HG03066 (cell line): Measurements from ENCODE around the gene EVI5L.
"Not testable (repeated sequence)": the region's sequence is repeated elsewhere in the genome, so short reads cannot be mapped to it uniquely, and the experiment has no call there.

Source experiments
- ATAC-seq: cut with Tn5 transposase; IDR thresholded peaks from one replicate; pipeline ENCODE4 v1.9.1; 2021; ENCODE audit warnings: low read depth; ENCODE audit not compliant: unreplicated experiment

Gene EVI5L

DNA sequence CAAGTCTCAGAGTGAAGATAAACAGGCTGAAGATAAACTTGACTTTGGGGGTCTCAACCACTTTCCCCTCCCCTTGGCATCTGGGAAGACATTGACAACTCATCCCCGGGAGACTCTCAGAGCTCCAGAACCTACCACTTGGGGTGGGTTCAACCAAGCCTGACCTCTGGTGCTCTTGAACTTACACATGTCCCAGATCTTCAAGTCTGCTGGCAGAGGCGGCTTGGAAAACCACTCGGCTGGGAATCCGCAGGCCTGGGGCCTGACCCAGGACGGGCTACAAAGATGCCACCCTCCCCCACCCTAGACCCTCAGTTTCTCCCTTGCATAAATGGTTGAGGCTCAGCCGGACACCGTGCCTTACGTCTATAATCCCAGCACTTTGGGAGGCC lies 58.8 kb downstream of the EVI5L start:
- no peak for ATAC-seq

DNA sequence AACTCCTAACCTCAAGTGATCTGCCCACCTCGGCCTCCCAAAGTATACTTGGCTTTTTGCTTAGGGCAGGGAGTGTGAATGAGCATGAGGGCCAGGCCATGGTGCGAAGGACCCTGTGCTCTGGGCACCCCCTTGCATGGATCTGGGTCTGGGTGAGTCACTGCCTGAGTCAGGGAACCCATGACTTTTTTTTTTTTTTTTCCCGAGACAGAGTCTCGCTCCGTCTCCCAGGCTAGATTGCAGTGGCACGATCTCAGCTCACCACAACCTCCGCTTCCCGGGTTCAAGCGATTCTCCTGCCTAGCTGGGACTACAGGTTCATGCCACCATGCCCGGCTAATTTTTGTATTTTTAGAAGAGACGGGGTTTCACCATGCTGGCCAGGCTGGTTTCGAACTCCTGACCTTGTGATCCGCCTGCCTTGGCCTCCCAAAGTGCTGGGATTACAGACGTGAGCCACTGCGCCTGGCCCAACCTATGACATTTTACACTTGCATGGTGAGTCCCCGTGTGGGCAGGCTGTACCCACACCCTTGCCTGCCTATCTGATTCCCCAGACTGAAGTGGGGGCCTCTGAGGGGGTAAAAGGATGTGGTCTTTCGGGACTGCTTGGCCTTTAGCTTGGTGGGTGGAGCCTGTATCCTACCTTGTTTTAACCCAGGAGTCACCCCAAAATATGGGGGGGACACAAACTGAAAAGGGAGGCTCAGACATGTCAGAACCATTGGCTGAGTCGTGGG lies 63.5 kb downstream of the EVI5L start:
- not testable (repeated sequence) for ATAC-seq

DNA sequence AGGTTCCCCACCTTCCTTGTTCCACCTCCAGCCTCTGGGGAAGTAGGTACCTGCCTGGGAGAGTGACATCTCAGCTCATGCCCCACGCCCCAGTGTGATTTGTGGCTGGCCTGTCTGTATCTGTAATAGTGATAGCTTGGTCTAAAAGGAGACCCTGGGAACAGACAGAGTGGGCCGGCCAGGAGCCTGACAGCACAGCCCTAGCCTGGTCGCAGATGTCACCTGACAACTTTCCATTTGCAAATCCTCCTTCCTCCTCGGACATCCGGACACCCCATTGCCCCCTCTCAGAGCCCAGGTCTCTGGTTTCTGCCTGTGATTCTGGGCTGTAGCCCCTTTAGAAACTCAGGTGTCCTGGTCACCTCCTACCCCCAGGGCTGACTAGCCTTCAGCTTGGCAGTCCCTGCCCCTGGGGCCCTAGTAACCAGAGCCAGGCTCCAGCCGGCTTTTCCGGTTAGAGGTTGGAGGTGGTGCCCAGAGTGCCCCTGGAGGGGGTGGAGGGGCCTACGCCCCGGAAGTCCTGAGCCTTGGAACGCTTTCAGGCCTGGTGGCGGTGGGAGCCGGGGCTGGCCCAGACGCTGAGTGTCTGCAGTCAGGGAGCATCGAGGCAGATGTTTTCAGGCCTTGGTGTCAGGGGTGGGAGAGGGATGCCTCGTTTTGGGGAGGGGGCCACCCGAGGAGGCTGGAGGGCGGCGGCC lies 64.7 kb downstream of the EVI5L start:
- no peak for ATAC-seq

DNA sequence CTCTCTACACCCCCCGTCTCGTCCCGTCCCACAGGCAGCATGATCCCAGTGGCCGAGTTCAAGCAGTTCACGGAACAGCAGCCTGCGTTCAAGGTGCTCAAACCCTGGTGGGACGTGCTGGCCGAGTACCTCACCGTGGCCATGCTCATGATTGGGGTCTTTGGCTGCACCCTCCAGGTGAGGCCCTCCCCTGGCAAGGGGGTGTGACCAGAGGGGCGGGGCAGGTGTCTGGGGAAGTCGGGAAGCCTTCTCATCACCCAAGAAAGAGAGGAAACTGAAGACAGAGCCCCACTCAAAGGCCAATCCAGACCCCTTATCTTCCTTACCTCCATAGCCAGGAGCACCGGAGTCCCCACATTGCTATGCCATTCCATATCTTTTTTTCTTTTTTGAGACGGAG lies 65.5 kb downstream of the EVI5L start:
- ATAC-seq: no peak

DNA sequence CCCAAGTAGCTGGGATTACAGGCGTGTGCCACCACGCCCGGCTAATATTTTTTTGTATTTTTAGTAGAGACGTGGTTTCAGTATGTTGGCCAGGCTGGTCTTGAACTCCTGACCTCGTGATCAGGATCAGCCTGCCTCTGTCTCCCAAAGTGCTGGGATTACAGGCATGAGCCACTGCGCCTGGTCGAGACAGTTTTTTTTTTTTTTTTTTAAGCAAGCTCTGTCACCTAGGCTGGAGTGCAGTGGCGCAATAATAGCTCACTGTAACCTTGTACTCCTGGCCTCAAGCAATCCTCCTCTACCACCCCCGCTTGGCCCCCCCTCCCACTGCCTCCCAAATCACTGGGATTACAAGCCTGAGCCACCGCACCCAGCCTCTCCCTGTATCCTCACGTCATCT lies 67.3 kb downstream of the EVI5L start:
- ATAC-seq: no peak

DNA sequence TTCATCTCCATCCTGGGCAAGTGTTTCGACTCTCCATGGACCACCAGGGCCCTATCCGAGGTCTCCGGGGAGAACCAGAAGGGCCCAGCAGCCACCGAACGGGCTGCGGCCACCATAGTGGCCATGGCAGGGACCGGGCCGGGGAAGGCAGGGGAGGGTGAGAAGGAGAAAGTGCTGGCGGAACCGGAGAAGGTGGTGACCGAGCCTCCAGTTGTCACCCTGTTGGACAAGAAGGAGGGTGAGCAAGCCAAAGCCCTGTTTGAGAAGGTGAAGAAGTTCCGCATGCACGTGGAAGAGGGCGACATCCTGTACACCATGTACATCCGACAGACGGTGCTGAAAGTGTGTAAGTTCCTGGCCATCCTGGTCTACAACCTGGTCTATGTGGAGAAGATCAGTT lies 68.9 kb downstream of the EVI5L start:
- ATAC-seq: no peak

DNA sequence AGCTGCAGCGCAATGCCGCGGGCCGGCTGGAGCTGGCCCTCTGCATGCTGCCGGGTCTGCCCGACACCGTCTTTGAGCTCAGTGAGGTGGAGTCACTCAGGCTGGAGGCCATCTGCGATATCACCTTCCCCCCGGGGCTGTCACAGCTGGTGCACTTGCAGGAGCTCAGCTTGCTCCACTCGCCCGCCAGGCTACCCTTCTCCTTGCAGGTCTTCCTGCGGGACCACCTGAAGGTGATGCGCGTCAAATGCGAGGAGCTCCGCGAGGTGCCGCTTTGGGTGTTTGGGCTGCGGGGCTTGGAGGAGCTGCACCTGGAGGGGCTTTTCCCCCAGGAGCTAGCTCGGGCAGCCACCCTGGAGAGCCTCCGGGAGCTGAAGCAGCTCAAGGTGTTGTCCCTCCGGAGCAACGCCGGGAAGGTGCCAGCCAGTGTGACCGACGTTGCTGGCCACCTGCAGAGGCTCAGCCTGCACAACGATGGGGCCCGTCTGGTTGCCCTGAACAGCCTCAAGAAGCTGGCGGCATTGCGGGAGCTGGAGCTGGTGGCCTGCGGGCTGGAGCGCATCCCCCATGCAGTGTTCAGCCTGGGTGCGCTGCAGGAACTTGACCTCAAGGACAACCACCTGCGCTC lies 69.8 kb downstream of the EVI5L start:
- ATAC-seq: no peak

DNA sequence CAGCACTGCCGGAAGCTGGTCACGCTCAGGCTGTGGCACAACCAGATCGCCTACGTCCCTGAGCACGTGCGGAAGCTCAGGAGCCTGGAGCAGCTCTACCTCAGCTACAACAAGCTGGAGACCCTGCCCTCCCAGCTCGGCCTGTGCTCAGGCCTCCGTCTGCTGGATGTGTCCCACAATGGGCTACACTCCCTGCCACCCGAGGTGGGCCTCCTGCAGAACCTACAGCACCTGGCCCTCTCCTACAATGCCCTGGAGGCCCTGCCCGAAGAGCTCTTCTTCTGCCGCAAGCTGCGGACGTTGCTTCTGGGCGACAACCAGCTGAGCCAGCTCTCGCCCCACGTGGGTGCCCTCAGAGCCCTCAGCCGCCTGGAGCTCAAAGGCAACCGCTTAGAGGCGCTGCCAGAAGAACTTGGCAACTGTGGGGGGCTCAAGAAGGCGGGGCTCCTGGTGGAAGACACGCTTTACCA lies 70.4 kb downstream of the EVI5L start:
- ATAC-seq: no peak

DNA sequence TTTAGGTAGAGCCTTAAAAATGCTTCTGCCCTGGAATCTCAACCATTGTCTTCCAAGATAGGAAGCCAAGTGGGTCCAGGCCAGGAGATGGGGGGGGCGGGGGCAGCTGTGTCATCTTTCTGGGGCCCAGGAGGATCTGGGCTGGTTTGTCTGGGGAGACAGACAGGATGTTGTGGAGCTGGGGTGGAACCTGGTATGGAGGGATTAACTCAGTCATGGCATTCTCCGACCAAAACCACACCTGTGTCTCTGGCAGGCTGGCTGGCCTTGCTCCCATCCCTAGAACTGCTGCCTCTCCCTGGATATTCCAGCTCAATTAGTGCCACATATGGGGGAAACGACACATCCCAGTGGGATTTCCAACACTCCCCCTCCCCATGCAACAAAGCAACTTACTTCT lies 70.9 kb downstream of the EVI5L start:
- ATAC-seq: no peak

DNA sequence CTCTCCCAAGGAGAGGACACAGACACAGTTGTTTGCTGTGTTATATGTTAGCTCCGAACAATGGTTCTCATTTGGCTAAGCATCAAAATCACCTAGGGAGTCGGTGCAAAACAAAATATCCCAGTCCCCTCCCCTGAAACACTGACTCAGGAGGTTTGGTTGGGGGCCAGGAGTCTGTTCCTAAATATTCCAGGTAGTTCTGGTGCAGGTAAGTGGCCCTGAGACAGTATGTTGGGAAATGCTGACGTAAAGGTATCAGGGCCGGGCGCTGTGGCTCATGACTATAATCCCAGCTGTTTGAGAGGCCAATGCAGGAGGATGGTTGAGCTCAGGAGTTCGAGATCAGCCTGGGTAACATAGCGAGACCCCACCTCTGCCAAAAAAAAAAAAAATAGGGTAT lies 71.3 kb downstream of the EVI5L start:
- ATAC-seq: no peak

DNA sequence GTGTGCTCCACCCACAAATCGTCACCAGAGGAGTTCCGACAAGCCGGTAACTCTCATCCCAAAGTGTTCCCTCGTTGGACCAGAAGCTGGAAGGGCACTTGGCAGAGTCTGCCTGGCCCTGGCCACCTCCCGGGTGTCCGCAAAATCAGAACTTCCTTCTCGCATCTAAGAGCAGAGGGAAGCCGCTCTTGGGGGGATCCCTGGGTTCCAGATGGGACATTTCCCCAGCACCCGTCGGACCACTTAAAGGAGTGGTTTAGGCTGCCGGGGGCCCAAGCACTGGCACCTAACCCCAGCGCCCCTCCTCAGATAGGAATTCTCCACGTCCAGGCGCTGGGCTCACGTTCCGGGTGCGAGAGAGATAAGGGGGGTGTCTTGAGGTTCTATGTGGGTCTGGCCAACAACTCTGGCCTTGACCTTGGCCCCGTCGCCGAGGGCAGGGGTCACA lies 72.8 kb downstream of the EVI5L start:
- no peak for ATAC-seq

DNA sequence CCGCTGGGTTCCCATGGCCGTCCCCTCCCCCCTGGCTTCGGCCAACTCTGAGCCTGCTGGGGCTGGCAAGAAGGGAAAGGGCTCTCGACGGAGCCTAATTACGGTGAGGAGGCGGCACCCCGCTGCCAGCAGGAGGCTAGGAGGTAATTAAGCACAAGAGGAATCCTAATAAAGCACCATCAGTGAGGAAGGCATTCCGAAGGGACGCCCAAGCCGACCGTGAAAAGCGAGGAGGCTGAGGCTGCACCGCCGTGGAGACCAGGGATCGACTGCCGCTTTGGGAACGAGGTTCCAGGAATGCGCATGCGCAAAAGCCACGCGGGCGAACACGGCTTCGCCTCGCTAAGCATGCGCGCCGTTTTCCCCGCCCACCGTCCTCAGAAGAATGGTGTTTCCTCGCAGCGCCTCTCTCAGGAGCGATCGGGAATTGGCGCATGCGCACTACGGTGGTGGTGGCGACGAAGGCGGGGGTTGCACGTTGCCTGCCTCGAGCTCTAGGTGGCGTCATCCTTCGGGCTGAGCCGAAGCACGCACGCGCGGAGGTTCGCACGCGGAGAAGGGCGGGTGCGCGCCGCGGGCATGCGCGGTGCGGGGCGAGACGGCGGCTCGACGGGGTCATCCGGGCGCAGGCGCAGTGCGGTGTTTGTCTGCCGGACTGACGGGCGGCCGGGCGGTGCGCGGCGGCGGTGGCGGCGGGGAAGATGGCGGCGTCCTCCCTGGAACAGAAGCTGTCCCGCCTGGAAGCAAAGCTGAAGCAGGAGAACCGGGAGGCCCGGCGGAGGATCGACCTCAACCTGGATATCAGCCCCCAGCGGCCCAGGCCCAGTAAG lies 73.4 kb downstream of the EVI5L start, which contains the start of gene MAP2K7:
MAP2K7 (plus strand) TSS at position 634 of the 830 bp plus-strand sequence; CDS start at position 702, 68 bp downstream.
- peak; percentile 74 for ATAC-seq

DNA sequence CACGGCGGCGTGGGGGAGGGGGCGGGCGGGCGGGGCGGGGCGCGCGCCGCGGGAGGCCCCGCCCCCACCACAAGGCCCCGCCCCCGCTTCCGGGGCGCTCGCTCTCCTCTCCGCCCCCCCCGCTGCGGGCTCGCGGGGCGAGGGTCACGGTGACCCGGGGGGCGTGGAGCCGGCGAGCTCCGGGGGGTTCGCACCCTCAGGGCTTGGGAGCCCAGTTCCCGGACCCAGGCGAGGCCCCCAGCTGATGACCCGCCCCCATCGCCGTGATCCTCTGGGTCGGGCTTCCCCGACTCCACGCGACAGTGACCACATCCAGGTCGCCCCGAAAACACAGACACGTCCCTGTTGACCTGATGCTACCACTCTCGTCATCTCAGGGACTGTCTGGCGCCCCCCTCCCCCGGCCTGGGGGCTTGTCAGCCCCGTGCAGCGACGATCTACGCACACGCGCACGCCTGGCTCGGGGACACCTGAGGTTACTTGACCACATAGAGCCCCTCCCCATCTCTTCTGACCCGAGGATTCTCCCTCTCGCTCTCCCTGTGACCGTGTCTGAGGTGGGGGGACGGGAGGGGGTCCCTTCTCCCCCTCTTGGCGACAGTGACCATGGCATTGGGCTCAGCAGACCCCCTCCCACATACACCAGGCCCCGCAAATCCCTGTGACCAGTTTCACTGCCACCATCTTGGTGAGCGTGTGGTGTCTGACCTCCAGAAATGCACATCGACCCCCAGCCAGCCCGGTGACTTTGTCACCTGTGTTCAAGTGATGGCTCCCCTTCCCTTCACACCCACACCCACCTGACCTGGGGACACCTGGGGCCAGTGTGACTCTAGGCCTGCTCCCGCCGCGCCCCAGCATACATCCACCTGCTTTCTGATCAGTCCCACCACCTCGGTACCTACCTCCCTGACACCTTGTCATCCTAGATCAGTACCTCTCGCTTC lies 74.3 kb downstream of the EVI5L start:
- ATAC-seq: peak; percentile 32

DNA sequence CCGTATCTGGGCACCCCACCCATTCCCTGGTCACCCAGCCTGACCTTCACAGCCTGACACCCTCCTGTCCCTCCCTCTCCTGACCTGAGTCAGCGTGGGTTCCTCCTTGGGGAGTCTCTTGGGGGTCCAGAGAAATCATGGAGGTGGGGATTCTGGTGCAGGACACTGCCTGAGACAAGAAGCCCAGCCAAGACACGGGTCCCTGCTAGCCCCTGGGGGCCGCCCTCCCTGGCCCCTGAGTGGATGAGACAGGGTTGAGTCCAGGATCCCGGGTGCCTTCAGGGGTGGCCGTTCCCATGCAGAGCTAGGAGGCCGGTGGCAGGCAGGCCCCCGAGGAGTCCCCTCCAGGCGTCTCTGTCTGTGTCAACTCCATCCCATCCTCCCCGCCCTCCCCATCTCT lies 75.2 kb downstream of the EVI5L start:
- ATAC-seq: no peak

DNA sequence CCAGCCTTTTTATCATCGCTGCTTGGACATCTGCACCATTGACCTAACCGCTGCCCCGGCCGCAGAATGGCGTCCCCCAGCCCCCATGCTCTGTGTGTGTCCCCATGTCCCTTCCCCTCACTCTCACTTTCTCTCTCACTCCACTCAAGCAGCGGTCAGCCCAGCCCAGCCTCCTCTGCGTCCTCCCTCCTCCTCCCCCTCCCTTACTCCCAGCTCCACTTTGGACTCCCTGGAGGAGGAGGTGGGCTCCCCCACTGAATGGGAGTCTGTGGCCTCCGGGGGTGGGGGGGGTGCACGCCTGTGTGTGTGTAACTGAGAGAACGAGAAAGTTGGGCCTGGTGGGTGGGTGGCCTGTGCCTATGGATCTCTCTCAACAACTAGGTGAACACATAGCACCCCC lies 75.8 kb downstream of the EVI5L start:
- ATAC-seq: no peak

DNA sequence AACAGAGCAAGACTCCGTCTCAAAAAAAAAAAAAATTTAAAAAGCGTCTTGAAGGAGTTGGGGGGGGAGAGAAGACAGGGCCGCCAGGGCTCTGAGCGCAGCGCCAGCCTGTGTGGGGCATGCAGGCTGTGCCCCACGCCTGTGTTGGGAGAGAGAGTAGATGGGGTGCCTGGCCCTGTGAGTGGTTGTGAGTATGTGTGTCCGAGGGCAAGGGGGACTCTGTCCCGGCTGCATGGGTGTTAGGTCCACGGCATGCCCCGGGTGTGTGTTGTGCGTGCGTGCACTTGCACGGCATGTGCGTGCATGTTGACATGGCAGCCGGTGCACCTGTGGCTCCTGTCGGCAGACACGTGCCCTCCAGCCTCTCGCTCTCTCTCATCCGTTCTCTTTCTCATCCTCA lies 77.1 kb downstream of the EVI5L start:
- ATAC-seq: no peak

DNA sequence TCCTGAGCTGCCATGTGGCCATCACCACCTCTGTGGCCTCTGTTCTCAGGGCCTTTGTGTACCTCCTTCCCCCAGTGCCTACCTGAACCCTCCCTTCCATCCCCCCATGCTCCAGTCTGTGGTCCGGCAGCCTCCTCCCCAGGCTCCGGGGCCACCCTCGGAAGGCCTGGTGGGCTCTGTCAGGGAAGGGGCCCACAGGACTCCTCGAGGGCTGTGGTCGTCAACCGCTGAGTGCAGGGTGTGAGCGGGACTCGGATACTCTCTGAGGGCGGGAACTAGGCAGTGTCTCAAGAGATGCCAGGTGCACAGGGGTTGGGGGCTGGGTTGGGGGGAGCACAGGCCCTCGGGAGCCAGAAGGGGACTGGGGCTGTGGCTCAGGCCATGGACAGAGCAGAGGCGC lies 77.5 kb downstream of the EVI5L start:
- no peak for ATAC-seq

DNA sequence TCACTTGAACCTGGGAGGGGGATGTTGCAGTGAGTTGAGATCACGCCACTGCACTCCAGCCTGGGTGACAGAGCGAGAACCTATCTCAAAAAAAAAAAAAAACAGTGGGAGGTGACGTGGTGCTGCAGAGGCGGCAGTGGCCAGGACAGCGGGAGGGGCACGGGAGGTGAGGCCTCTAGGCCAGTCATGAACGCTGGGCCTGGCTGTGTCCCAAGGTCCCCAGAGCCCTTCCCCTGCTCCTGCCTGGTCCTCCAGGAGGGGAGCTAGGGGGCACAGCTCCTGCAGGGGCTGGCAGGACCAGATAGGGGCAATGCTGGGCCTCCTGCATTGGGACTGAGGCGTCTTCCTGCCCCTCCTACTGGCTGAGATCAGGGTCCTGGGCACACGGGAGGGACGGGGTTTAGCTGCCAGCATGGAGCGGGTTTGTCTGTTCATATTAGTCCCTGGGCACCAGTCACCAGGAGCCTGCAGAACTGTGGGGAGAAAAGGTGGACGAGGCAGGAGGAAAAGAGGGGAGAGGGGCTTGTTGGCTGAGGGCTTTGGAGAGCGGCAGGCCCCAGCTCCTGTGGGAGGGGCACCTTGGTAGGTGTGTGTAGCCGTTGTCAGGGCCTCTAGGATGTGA lies 78.2 kb downstream of the EVI5L start:
- no peak for ATAC-seq
